Measurements from ENCODE around the gene ZNF584.

DNA sequence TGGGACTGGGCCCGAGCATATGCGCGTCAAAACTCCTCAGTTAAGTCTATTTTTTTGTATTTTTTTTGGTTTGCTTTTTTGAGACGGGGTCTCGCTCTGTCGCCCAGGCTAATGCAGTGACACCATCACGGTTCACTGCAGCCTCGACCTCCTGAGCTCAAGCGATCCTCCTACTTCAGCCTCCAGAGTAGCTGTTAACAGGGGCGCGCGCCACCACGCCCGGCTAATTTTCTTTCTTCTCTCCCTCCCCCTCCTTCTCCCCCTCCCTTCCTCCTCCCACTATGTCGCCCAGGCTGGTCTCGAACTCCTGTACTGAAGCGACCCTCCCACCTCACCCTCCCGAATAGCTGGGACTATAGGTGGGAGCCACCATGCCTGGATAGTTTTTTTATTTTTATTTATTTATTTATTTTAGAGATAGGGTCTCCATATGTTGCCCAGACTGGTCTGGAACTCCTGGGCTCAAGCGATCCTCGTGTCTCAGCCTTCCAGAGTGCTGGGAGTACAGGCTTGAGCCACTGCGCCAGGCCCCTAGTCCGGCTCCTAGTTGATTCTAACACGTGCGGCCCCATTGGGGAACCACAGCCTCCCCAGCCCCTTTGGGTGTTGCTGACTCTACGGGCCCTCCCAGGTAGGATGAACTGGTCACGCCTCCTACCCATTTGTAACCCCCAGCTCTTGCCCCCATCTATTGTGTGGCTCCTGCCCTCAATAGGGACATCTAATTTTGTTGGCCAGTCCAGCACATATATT is 26.8 kb upstream of the ZNF584 start:
- TF ChIP-seq POLR2AphosphoS5 (IDR thresholded peaks at IDR 0.05): no peak
- TF ChIP-seq, protein P1, sequence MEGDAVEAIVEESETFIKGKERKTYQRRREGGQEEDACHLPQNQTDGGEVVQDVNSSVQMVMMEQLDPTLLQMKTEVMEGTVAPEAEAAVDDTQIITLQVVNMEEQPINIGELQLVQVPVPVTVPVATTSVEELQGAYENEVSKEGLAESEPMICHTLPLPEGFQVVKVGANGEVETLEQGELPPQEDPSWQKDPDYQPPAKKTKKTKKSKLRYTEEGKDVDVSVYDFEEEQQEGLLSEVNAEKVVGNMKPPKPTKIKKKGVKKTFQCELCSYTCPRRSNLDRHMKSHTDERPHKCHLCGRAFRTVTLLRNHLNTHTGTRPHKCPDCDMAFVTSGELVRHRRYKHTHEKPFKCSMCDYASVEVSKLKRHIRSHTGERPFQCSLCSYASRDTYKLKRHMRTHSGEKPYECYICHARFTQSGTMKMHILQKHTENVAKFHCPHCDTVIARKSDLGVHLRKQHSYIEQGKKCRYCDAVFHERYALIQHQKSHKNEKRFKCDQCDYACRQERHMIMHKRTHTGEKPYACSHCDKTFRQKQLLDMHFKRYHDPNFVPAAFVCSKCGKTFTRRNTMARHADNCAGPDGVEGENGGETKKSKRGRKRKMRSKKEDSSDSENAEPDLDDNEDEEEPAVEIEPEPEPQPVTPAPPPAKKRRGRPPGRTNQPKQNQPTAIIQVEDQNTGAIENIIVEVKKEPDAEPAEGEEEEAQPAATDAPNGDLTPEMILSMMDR (IDR thresholded peaks at IDR 0.05): no peak
- no peak for TF ChIP-seq EP300 (IDR thresholded peaks at IDR 0.05)
- no peak for TF ChIP-seq POLR2A (IDR thresholded peaks at IDR 0.05)

All from sigmoid colon (tissue), 4 donors.